ENCODE measurements around the gene NGEF.
"Not testable (repeated sequence)": the region's sequence is repeated elsewhere in the genome, so short reads cannot be mapped to it uniquely, and the experiment has no call there.

NGEF gene

DNA sequence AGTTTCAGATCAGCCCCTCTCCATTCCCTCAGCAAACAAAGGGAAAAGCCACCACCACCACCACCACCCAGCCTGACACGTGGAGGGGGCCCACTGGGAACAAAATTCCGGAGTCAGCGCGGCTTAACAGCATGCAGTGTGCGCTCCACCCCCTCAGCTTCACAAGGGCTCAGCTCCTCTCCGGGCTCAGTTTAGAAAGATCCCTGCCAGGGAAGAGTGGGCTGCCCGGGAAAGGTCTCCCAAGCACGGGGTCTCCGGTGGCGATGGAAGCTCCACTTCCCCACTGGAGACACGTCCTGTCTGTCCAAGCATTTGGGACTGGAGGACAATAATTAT lies 87.3 kb downstream of the NGEF start:
- DNase-seq = no peak

DNA sequence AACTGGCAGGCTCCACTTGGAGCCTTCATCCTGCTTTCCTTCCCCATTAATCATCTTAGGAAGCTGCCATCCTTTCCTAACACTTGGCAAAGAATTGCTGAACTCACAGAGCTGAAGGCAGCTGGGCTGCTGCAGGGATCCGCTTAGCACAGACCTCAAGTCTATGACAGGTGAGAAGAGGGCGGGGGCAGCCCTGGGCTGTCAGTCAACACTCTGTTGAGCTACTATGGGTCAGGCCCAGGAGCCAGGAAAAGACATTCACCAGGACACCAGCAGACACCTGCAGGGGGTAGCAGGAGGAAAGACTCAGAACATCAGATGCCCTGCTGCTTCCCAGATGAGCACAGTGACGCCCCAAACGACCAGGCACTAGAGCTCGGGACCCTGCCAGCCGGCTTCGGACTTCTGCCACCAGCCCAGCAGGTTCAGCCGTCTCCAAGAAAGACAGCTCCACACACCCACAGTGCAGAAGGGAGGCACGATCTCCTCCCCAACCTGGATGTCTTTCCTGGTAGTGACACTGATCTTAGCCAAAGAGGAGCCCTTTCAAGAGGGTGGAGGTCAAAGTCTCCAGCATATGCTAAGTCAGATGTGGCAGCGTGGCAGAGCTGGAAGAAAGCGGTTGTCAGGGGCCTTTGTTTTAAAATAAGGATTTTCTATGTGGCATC lies 87.8 kb downstream of the NGEF start:
- no peak for DNase-seq

DNA sequence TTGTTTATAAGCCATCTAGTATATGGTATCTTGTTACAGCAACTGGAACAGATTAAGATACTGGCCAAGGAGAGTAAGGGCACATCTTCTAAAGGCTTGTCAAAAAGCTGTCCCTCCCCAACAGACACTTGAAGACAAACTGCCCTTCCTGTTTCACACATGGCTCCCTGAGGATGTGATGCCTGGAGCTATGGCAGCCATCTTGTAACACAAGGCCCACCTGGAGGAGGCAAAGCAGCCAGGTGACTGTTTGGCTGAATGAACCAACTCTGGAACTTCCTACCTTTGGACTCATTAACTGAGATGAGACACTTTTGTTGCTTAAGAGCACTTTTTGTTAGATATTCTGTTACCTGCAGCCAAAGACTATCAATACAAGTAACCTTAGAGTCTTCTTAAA lies 88.6 kb downstream of the NGEF start:
- no peak for DNase-seq

DNA sequence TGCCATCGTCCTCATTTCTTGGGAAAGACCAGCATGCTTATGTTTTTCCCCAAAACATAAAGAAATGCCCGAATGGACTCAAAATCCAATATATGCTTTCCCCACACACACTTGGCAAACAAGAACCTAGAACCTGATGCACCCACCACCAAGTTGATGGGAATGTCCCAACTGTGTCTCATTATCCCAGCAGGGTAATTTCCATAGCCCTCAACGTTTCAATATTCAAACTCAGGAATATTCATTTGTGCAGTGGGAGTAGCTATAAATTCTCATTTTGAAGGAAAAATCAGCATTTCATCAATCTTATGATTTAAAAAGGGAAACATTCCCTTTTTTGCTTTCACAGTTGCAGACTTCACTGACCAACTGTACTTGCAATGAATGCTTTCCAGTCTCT lies 92.3 kb downstream of the NGEF start:
- DNase-seq = no peak

DNA sequence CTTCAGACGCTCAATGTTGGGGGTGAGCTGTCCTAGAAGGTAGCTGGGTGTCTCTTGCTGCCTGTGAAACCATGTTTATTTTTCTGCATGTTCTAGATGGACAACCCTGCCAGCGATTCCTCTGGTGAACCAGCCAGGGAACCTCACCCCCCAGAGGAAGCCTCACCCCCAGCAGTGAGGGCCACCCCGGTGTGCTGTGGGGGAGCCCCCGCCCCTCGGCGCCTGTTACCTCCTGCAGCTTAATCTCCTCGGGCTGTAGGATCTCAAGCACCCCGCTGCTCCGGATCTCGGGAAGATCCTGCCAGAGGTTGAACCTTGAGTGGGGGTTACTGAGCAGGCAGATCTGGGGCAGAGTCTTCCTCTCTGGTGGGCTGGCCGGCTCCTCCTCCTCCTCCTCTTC lies 93.0 kb downstream of the NGEF start:
- DNase-seq = no peak

DNA sequence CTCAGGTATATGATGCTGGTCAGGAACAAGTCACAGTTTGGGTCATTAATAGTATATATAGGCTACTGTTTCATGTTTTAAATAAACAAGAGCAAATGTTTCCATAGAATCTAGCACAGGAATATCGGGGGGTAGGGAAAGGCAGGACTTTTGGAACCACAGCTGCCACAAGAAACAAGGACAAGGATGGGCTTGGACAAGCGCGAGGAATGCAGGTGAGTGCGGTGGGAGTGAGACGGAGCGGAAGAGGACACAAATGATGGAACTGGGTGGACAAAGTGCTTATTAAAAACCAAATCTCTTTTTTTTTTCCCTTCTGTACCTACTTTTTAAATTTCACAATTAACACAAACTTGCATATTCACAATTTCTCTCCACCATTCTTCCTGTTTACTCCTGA lies 93.9 kb downstream of the NGEF start:
- no peak for DNase-seq

DNA sequence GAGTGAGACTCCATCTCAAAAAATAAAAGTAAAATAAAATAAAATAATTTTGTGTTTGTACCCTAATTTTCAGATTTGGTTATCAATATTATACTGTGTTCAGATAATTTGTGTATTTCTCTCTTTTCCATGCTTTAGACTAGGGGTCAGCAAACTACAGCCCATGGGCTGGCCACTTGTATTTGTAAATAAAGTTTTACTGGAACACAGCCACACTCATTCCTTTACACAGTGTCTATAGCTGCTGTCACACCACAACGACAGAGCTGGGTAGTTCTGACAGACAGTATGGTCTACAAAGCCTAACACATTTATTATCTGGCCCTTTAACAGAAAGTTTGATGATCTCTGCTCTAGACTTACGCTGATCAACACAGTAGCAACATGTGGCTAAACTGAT lies 99.2 kb downstream of the NGEF start:
- no peak for DNase-seq

DNA sequence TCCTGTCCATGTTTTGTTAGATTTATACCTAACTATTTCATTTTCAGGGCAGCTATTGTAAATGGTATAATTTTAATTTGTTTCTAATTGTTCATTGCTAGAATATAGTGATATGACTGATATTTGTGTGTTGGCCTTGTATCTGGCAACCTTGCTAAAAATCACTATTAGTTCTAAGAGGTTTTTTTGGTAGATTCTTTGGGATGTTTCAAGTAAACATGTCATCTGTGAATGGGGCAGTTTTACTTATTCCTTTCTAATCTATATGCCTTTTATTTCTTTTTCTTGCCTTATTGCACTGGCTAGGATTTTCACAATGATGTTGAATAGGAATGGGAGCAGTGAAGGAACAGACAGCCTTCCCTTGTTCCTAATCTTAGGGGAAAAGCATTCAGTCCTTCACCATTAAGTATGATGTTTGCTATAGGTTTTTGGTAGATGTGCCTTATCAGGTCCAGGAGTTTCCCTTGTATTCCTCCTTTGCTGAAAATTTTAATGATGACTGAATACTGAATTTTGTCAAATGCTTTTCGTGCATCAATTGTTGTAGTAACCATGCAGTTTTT lies 101.3 kb downstream of the NGEF start:
- no peak for DNase-seq

DNA sequence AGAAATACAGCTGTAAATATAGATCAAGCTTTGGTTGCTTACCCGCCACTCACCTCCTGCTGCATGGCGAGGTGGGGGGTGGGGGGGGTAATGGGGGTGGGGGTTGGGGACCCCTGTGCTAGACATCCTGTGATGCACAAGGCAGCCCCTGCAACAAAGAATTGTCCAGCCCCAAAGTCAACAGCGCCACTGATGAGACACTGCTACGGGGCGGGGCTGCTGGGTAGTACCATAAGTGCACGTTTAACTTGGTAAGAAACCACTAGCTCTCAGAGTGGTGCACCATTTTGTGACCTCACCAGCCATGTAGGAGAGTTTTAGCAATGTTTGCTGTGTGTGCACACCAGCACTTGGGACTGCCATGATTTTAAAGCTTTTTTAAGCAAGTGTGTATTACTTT lies 102.7 kb downstream of the NGEF start:
- no peak for DNase-seq

DNA sequence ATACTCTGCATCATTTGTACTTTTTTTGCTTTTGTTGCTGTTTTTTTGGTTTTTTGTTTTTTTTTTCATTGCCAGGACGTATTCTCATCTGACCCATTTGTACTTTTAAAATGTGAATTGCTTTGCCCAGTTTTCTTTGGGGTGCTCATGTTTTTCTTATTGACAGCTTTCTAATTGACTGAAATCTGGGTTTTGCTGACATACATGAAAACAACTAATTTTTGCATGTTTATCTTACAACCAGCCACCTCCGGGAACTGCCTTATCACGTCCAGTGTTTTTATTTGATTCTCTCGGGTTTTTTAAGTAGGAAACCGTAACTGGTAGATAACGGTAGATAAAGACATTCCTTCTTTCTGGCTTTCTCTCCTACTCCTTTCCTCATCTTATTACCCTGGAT lies 104.4 kb downstream of the NGEF start:
- DNase-seq = no peak

DNA sequence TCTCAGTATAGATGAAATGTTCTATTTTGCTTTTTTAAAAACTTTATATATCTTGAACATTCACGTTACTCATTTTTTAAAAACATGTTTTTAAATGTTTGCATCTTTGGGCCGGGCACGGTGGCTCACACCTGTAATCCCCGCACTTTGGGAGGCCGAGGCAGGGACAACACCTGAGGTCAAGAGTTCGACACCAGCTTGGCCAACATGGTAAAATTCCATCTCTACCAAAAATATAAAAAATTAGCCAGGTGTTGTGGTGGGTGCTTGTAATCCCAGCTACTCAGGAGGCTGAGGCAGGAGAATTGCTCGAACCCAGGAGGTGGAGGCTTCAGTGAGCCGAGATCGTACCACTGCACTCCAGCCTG lies 105.4 kb downstream of the NGEF start:
- not testable (repeated sequence) for DNase-seq

DNA sequence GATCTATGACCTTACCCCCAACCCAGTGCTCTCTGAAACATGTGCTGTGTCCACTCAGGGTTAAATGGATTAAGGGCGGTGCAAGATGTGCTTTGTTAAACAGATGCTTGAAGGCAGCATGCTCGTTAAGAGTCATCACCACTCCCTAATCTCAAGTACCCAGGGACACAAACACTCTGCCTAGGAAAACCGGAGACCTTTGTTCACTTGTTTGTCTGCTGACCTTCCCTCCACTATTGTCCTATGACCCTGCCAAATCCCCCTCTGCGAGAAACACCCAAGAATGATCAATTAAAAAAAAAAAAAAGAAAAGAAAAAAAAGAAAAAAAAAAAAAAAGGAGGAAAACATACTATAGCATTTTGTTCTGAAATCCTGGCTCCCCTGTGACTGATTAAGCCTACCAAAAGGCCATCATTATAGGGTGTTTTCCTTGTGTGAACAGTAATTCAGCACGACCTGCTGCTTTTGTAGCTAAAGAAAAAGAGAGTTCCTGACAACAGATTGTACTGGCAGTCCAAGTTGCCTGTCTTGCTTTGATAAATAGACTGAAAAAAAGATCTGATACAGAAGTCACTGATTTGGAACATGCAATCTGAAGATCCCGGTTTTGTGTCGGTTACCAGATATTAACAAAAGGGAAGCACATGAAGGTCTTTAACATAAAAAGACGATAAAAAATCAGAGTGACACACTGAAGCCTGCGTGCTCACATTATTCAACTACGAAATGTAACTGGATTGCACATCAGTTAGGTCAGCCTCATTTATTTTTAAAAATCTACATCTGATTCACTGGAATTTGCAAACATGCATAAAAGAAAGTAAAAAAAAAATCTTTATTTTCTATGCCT lies 106.0 kb downstream of the NGEF start:
- peak; percentile 61 for DNase-seq

DNA sequence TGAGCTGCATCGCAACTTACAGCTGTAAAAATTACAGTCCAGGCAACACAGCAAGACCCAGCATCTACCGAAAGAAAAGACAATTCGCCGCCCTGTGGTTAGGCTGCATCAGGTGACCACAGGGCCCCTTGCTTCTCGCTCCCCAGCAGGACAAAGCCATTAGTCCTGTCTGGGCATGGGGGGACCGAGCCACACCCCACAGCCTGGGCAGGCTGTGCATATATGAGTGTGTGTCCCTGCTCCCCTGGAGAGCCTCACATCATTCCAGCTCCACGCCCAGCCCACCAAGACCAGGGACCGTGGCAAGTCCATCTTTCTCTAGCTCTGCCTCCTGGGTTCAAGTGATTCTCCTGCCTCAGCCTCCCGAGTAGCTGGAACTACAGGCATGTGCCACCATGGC lies 109.1 kb downstream of the NGEF start:
- no peak for DNase-seq

DNA sequence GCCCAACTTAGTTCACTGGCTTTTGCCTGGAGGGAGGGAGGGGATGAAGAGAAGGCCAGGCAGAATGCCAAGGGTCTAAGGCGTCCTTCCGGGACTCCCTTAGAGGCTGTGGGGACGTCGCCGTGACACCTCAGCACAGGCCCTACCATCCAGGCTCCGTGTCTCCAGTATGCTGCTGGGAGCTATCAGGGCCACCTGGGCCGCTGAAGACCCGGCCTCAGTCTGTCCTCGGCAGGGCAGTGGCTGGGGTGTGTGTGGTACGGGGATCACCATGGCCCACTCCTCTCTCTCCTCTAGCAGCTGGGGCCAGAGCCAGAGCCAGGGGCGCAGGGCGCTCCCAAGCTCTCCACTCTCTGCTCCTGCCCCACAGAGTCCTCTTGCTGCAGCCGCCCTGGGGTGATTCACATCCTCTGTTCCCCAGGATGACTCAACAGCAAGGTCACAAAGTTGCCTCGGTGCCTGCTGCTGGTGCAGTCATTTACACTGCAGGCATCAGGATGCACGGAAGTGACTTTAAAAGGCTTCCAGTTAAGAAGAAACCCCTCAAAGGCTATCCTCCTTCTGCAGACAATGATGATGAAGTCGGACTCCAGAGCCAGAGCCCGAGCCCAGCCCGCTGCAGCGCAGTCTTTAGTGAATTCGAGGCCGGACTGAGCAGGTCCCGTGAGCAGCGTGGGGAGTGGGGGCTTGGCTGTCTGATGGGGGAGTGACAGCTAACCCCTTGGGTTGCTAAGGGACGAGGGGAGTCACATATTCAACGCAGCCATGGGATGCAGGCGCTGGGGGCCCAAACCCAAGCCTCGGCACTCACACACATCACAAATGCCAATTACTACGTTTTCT lies 111.1 kb downstream of the NGEF start:
- no peak for DNase-seq

DNA sequence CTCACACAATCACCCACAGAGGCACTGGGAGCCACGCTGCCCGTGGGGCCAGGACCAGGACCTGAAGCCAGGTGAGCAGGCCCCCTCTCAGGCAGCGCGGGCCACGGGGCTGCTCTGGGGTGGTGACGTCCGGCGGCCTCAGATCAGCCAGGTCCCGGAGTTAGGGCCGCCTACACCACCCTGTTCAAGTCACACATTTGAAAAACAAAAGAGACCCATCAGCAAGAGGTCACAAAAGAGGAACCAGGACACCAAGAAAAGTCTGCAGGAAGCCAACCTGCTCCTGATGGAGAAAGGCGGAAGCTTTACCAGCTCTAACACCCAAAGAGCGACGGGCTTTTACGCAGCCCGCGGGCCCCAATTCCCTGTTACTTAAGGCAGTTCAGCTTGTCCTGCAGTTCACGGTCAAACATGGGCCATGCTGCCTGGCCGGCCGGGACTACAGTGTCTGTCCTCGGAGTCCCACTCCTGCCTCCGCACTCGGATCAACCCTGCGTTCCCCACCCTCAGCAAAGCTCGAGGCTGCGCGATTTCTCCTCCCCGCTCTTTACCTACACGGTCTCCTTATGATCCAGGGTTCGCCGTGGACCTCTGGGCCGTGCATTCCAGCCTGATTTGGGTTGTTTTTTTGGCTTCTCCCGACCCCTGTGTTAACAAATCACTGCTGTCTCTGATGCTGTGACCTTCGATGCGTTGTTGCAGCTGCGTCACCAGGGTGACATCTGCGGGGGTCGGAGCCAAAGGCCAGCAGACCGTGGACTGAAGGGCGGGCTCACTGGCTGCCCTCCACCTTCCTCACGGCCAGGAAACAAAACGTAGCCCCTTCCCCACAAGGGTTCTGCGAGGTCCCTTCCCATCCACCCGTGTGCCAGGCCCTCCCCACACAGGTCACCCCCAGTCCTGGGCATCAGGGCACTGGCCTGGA lies 112.0 kb downstream of the NGEF start:
- DNase-seq = no peak

DNA sequence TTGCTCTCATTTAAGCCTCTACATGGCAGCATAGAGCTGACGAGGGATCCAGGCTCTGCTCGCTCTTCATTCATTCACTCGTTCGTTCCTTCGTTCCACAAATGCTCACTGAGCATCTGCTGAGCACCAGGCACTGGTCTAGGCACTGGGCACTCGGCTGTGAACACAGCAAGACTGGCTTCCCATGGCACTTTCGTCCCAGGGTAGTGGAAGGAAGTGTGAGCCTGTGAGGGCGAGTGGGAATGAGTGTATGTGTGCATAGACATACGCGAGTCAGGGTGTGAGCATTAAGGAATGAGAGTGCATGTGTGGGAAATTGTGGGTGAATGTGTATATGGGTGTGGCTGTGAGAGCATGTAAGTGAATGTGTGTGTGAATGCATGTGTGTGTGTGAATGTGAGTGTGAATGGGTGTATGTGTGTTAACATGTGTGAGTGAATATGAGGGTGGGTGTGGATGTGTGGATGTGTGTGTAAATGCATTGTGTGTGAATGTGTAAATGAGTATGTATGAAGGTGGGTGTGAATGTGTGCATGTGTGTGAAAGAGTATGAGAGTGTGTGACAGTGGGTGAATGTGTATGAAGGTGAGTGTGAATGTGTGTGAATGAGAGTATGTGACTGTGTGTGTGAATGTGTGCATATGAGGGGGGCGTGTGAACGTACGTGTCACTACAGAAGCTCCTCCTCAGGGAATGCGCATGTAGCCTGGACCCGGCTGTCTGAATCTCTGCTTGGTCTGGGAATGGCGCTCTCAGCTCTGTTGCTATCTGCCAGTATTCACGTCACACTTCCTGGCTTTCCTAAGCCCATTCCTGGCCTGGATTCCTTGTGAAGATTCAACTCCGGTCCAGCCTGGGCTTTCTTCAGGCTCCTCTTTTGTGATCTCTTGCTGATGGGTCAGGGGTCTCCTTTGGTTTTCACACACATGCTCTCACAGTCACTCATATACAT lies 114.2 kb downstream of the NGEF start:
- no peak for DNase-seq

DNA sequence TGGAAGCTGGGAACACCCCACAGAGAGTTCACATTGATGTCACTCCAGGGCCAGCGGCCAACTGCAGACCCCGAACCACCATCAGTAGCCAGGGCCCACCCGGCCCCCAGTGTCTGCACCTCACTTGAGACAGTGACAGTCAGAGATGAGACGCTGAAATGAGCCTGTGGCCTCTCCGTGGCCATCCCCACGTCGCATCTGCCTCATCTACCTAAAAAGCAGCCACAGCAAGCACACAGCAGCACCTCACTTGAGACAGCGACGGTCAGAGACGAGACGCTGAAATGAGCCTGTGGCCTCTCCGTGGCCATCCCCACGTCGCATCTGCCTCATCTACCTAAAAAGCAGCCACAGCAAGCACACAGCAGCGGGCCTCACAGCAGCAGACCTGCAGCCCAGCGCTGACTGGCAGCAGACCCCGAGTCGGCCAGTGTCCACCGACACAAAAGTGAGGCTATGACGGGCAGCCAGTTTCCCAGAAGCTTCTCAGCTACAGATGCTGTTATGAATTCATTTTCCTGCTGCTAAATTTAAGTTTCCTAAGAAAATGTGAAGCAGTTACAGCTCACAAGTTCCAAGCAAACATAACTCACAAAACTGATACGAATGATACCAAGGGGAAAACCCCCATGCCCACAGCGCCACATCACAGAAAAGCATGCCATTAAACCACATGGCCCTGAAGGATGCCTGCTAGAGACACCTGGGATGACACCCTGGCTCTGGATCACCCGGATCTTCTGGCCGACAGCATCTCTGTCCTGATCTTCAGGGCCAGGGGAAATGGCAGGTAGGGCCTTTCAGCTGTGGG lies 115.3 kb downstream of the NGEF start:
- DNase-seq = no peak

DNA sequence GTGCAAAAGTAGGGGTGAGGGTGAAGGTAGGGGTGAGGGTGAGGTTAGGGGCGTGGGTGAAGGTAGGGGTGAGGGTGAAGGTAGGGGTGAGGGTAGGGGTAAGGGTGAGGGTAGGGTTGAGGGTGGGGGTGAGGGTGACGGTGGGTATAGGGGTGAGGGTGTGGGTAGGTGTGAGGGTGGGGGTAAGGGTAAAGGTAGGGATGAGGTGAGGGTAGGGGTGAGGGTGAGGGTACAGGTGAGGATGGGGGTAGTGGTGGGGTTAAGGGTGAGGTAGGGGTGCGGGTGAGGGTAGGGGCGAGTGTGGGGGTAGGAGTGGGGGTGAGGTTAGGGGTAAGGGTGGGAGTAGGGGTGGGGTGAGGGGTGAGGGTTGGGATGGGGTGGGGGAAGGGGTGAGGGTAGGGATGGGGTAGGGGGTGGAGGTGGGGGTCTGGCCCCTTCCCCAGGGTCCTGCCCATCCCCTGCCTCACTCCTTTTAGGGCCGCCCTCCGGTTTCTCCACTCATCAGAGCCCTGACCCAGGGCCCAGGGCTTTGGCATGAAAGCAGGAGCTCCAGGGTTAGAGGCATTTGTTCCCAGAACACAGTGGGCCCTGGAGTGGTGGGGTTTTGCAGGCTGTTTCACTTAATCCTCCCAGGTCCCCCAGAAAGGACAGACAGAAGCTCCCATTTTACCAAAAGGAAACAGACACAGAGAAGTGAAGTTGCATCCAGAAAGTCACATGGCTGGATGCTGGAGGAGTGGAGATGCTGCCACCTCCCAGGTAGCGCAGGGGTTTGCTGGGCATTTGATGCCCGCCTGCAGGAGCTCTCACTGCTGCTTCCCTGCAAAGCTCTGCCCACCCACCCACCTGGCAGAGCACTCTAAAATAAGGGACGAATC lies 116.1 kb downstream of the NGEF start:
- DNase-seq = no peak

DNA sequence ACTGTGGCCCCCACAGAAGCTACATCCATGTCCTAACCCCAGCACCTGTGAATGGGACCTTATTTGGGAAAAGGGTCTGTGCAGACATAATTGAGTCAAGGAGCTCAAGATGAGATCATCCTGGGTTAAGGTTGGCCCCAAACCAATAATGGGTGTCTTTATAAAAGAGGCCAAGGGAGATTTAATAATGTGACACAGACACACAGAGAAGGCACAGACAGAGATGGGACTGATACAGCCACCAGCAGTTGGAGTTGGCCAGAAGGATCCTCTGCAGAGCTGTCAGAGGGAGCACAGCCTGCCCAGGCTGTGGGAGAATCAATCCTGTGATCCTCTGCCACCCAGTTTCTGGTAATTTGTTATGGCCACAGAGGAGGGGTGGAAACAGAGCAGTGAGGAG lies 116.9 kb downstream of the NGEF start:
- no peak for DNase-seq

All from DMS79 treated with DMSO at 0.1 percent for 48 hours (cell line).